T-helper 9 cell (primary cell): ENCODE results near the gene B4GALT5.
A peak's percentile ranks its signal among the peaks of the same experiment; 100 is the strongest.
"Not testable (repeated sequence)": the region's sequence is repeated elsewhere in the genome, so short reads cannot be mapped to it uniquely, and the experiment has no call there.

Experiments
- DNase-seq: peaks from one replicate; pipeline ENCODE4 v3.0.0-alpha.2; 2020
- total RNA-seq, 2 donors: gene quantifications; one replicate each; lab custom pipeline; 2026; lab: John Stamatoyannopoulos, UW

The B4GALT5 gene, protein sequence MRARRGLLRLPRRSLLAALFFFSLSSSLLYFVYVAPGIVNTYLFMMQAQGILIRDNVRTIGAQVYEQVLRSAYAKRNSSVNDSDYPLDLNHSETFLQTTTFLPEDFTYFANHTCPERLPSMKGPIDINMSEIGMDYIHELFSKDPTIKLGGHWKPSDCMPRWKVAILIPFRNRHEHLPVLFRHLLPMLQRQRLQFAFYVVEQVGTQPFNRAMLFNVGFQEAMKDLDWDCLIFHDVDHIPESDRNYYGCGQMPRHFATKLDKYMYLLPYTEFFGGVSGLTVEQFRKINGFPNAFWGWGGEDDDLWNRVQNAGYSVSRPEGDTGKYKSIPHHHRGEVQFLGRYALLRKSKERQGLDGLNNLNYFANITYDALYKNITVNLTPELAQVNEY
- total RNA-seq, result 29.4 to 45.8 reads per million in 2 donors

DNA sequence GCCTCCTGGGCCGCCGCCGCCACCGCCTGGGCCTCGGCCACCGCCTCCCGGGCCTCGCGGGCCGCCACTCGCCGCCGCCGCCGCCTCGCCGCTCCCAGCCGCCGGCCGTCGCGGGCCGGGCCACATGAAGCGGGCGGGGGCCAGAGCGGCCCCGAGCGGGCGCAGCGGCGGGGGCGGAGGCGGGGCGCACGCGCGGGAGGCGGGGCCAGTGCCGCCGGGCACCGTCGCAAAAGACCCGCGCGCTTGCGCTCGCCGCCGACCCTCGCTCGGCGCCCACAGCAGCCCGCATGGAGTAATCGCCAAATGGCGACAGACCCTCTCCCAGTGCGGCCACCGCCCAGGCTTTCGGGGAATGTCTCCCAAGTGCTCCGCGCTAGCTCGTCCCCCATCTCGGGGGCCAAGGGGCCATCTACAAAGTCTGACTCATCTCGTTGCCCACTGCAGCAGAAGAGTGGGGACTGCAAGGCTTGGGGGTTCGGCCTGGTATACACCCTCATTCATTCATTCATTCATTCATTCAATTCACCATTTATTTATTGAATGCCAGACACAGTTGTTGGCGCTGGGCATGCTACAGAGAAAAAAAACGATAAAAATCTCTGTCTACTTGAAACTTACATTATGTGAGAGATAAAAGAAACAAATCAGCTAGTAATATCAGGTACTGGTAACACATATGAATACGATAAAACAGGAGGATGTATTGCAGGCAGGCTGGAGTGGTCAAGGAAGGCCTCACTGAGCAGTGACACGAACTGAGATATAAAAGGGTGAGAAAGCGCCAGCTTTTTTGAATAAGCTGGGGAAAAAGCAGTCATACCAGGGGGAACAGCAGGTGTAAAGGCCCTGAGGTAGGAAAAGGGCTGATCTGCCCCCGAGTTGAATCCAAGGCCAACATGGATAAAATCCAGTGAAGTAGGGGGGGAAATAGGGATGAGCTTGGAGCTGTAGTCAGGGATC lies at the start of gene B4GALT5:
B4GALT5 (minus strand) TSS at position 126 of the 960 bp plus-strand sequence. CDS start 188 bp downstream, outside the sequence.
- DNase-seq, result peak; percentile 54

DNA sequence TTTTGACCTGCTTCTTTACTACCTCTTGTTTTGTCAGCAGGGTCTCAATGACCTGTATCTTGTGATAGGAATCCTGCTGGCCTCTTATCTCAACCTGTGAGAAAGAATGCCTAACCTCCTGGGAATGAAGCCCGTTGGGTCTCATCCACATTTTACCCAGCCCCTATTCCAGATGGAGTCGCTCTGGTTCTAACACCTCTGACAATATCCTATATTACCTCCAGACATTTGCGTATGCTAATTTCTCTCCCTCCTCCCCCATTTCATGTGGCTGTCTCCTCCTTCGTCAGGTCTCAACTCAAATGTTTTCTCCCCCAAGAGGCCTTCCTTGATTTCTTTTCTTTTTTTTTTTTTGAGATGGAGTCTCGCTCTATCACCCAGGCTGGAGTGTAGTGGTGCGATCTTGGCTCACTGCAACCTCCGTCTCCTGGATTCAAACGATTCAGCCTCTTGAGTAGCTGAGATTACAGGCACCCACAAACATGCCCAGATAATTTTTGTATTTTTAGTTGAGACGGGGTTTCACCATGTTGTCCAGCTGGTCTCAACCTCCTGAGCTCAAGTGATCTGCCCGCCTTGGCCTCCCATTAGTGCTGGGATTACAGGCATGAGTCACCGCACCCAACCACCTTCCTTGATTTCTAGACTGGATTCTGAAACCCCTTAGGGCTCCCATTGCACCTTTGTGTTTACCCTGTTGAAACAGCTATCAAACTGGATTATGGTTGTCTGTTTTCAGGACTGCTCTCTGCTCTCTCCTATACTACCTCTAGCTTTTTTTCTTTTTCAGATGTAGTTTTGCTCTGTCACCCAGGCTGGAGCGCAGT lies 49.5 kb upstream of the B4GALT5 start:
- DNase-seq, result no peak

DNA sequence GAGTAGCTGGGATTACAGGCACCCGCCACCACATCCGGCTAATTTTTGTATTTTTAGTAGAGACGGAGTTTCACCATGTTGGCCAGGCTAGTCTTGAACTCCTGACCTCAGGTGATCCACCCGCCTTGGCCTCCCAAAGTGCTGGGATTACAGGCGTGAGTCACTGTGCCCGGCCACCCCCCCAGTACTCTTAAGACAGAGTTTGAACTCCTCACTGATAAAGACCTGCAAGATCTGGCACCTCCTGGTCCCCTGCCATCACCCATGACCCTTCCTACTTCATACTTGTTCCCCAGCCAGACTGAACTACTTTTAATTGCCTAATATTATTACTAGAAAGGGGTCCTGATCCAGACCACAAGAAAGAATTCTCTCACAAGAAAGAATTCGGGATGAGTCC lies 48.2 kb upstream of the B4GALT5 start:
- not testable (repeated sequence) for DNase-seq

DNA sequence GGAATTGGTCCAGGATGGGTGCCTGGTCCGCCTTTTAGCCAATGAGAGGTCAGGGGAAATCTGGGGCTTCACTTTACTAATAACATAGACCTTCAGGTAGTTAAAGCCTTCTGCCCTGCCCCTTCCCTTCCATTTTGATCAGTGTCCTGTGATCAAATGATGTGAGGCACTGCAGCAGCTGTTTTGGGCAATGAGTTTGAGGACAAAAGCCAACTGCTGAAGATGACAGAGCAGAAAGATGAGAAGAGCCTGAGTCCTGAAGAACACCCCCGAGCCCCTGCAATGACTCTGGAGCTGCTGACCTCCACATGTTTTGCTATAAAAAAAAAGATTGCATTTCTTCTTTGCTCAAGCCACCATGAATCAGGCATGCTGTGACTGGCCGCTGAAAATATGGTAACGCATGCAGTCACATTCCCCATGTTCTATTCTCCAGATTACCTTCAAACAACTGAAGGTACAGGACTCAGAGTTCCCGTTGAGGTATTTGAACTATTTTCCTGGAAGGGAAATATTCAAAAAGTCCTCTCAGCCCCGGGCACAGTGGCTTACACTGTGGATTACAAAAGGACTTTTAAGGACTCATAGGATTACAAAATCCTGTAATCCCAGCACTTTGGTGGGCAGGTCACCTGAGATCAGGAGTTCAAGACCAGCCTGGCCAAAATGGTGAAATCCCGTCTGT lies 45.7 kb upstream of the B4GALT5 start:
- no peak for DNase-seq

DNA sequence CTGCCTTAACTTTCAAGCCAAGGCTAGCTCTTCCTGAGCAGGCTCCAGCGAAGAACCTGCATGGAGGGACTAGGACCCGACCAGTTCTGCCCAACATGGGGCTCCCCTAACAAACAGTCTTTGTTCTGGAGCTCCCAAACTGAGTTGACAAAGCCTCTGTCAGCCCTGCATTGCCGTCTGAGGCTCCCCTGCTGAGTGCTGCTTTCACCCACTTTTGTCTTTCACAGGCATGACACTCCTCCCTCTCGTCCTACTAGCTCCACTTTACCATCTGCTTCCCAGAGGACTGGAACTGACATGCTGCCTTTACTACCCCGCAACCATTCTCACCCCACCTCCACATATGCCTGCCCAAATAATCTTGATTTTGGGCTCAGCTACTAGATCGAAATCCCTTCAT lies 45.1 kb upstream of the B4GALT5 start:
- DNase-seq, result no peak

DNA sequence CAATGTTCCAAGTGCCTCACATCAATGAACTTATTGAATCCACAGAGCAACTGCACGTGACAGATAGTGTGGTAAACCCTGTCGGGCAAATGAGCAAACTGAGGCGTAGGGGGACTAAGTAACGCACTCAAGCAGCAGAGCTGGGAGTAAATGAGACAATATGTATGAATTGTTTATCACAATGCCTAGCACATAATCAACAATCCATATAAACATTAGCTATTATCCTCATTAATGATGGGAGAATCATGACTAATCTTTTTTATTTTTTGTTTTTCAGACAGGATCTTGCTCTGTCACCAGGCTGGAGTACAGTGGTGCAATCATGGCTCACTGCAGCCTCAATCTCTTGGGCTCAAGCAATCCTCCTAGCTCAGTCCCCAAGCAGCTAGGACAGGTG lies 43.9 kb upstream of the B4GALT5 start:
- no peak for DNase-seq

DNA sequence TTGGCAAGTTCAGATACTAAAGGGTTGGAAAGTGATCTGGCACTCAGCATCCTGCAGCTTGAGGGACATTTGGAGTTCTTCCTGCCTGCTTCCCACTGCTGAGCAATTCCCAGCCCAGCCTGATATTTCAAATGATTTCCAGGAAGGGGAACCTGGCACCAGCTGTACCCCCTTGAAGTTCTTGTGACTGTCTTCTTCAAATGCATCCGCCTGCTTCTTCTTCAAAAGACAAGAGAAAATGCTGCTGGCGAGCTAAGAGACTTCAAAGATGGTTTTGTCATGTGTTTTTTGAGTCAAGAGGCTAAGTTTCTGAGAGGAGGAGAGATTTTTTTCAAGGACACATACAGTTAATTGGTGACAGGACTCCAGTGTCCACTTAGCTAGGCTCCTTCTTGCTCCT lies 42.6 kb upstream of the B4GALT5 start:
- no peak for DNase-seq

DNA sequence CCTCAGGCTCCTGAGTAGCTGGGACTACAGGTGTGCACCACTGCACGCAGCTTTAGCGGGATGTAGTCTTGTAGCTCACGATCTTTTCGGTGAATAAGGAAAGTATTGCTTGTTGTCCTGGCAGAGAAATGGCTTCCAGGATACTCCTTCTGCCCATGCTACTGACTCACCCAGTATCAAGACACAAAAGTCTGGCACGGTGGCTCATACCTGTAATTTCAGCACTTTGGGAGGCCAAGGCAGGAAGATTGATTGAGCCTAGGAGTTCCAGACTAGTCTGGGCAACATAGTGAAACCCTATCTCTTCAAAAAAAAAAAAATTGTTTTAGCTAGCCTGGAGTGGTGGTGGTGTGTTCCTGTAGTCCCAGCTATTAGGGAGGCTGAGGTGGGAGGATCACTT lies 40.9 kb upstream of the B4GALT5 start:
- DNase-seq, result no peak

DNA sequence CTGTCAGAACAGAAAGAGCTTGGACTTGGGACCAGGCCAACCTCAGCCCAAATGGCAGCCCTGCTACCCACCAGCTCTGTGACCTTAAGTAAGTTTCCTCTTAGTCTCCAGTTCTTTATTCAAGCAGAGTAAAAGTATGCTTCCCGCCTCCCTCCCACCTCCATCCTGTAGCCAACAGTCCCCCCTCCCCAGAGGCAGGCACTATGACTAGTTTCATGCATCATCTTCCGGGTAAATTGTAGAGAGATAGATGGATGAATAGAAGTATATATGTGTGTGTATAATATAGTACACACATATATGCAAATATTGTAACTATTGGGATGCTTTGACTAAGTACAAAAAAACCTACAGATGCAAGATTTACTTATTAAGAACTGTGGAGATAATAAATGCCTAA lies 39.5 kb upstream of the B4GALT5 start:
- DNase-seq, result no peak

DNA sequence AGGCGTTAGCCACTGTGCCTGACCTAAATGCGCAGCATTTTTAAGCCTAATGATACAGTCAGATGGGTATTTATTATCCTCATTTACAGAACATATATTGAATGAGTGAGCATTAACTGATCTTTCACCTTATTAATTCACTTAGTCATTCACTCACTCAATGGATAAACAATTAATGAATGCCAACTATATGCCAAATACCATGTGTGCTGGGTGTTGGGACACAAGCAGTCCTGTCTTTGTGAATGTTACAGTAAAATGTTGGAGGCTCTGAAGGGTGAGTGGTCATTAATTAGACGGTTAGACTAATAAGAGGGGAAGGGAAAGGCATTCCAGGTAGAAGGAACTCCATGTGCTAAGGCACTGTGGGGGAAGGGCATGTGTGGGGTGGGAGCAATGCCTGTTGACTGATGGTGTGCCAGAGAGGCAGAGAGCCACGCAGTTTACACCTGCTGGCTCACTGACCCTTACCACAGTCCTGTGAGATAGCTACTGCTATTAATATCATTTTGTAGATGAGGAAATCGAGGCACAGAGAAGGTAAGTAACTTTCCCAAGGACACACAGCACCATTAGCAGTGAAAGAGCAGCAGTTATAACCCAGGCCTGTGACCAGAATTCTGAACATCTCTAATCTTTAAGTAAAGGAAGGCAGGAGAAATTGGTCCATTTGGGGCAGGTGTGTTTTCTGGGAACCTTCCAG lies 38.7 kb upstream of the B4GALT5 start:
- DNase-seq, result no peak

DNA sequence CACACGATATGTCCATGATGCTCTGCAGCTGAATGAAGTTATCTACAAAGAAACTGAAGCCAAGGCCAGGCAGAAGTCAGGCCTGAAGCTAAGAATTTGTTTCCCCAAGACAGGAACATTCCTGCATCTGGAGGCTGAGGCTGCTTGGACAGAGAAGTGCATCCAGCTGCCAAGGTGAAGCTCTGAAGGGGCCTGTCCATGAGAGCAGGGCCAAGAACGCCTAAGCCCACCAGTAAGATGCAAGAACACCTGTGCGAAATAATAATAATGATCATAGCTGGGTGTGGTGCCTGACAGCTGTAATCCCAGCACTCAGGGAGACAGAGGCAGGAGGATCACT lies 37.7 kb upstream of the B4GALT5 start:
- DNase-seq, result no peak

DNA sequence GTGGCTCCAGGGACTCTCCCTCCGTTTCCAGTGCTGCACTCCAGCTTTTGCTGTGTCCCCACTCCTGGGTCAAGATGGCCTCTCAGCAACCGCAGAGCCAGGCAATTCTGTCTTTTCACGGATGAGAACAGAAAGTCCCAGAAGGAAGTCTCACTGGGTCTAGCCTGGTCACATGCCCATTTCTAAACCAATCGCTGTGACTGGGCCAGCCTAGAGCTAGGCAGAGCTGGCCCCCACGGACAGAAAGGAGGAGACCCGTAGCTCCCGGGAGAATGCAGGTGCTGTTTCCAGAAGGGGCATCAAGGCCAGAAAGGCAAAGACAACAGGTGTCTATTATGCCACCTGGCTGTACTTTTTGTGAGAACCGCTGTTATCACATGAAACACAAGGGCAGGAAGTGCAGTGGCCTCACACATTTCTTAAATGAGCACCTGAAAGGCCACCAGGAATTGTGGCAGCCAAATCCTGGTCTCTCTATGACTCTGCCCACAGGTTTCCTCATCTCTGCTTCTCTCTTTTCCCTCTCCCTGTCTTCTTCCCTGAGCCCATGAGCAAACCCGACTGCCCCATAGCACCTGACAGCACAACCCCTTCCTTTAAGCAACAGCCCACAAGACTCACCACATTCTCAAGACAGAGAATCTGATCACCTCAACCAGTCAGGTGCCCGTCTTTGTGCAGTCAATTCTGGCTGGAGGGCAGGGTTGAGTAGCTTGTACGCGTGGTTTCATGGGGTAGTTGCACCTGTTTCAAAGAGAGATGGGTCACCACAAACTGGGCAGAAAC lies 37.1 kb upstream of the B4GALT5 start:
- no peak for DNase-seq

DNA sequence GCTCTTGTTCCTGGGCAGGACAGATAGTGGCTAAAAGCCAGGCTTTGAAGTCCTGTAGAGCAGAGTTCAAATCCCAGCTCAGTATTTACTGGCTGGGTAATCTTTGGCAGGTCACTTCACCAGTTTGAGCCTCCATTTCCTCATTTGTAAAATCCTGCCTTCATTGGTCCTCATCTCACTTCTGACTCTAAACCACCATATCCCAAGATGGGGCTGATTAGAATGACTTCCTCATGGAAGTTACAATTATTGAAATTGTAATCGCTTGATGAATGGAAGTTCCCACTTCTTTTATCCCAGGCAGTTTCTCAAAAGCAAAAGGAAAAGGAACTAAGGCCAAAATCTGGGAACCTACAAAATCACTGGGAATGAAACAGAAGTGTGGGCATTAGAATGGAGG lies 35.9 kb upstream of the B4GALT5 start:
- no peak for DNase-seq

DNA sequence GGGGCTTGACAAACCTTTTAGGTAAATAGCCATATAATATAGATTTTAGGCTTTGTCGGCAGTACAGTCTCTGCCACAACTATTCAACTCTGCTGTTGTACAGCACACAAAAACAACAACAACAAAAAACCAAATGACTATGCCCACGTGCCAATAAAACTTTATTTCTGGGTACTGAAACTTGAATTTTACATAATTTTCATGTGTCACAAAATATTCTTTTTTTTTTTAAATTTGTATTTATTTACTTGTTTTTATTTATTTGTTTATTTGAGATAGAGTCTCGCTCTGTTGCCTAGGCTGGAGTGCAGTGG lies 34.8 kb upstream of the B4GALT5 start:
- DNase-seq, result no peak

DNA sequence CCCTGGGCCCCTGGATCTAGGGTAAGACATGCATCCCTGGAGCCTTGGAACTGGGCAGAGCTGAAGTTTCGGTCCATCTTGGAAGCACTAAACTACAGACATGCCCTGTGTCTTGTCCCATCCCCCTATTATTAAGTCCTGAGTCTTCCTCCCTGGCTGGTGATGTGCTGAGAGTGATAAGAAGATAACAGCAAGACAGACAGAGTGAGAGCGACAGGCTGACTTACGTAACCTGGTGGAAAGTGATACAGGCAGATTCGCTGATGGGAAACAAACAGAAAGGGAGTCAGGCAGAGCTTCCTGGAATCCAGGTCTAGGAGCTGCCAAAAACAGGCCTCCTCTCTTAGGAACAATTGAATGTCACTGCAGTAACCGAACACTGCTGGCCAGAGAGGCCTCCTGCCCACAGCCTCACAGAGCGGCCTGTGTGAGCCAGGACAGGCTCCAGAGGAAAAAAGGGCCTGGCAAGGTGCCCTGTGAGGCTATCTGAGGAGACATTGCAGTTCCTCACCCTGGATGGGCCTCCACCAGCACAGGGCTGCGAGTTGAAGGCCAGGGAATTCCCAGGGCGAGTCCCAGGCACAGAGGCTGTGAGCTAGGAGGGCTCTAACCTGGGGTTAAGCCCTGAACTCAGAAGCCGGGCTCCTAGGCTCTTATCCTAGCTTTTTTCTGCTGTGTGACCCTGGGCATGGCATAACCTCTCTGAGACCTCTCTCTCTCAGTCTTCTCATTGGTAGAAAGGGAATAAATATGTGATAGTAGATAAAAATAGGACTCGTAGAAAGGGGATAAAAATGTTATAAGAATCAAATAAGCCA lies 34.2 kb upstream of the B4GALT5 start:
- DNase-seq, result no peak

DNA sequence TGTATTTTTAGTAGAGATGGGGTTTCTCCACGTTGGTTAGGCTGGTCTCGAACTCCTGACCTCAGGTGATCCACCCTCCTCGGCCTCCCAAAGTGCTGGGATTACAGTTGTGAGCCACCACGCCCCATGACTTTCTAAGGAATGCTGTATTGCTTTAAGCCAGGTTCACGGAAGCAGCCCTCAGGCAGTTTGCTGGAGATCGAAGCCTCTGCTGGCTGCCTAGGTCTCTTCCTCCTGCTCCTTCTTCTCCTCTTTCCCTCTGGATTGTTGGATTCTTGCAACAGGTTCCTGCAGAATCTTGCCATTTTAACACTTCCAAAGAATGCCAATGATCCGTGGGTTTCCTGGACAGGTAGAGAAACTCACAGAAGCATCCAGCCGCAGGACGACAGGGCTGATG lies 29.3 kb upstream of the B4GALT5 start:
- no peak for DNase-seq

DNA sequence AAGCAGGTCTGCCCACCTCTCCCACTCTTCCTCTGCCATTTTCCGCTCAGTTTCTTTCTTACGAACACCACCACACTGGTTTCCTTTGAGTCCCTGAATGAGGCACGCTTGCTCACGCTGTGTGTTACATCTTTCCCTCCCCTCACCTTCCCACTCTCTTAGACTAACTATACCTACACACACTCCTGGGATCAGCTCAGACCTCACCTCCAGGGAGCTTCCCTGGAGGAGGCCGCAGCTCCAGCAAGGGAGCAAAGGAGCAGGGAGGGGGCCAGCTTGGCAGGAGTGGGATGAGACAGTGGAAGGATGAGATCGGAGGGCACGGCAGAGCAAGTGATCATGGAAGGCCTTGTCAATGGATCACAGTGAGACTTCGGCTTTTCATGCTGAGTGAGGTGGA lies 28.3 kb upstream of the B4GALT5 start:
- no peak for DNase-seq

DNA sequence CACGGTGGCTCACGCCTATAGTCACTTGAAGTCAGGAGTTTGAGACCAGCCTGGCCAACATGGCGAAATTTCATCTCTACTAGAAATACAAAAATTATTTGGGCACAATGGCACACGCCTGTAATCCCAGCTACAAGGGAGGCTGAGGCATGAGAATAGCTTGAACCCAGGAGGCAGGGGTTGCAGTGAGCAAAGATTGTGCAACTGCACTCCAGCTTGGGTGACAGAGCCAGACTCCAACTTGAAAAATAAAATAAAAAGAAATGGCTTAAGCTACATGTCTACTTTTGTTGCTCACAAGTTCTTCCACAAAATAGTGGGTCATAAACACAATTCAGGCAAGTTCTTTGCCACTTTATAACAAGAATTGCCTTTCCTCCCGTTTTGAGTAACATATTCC lies 27.1 kb upstream of the B4GALT5 start:
- DNase-seq, result no peak

DNA sequence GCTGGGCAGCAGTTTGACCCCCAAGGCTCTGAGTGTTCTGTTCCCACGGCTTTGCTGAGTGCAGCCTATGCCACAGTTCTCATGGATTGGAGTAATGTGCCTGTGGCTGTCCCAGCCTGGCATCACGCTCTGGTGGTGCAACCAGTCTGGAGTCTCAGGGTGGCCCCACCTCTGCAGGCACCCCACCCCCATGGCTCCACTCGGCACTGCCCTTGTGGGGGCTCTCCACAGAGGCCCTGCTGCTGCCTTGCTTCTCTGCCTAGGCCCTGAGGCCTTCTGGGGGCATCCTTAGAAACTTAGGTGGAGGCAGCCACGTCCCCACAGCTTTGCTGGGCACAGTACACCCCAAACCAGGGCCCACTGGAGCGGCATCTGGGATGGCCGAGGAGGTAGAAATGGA lies 25.4 kb upstream of the B4GALT5 start:
- DNase-seq, result no peak

DNA sequence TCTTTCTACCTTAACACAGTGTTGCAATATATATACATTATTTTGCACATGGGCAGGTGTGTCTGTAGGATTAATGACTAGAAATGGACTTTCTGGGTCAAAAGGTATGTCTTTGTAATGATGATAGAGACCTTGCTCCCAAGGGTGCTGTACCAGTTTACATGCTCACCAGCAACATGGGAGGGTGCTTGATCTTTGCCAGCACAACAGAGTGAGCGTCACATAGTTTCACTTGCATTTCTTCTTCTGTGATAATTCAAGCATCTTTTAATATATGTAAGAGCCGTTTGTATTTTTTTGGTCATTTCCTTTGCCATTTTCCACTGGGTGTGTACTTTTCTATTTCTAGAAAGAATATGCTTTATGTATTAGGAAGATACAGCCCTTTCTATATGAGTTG lies 23.6 kb upstream of the B4GALT5 start:
- DNase-seq, result no peak
